Measurements from ENCODE around the gene EGFLAM.
A peak's percentile ranks its signal among the peaks of the same experiment; 100 is the strongest.

The EGFLAM gene

DNA sequence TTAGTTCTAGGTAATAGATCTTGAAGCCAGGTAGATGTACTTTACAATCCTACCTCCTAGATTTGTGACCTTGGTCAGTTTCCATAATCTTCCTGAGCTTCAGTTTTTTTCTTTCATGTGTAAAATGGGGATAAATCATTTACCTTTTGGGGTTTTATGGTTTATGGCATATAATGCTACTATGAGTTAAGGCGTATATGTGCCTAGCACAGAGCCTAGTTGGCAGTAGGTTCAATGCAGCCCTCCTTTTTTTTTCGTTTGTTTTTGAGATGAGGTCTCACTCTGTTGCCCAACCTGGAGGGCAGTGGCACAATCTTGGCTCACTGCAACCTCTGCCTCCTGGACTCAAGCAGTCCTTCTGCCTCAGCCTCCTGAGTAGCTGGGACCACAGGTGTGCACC, 28.8 kb downstream of the EGFLAM start:
- Histone ChIP-seq H3K4me3 (ENCODE audit: low read depth, low read length) (no peak overlapping the region), H3K36me3 (no peaks in the 10 kb centered on the region), H3K27me3 (no peaks in the 10 kb centered on the region), H3K4me1 (peaks cover 11% of the 10 kb centered on the region), H3K9me3 (no peaks in the 10 kb centered on the region)
- no peak for TF ChIP-seq CTCF (IDR thresholded peaks at IDR 0.05; ENCODE audit: low read depth, low read length)
- DNase-seq = no peak

GRCh38 chr5:38289457-38289856, 31.1 kb downstream of the EGFLAM start:
- Histone ChIP-seq H3K36me3 (no peaks in the 10 kb centered on the region), H3K27me3 (no peaks in the 10 kb centered on the region), H3K4me3 (ENCODE audit: low read depth, low read length) (no peak overlapping the region), H3K9me3 (no peaks in the 10 kb centered on the region), H3K4me1 (peaks cover 15% of the 10 kb centered on the region)
- DNase-seq = no peak
- no peak for TF ChIP-seq CTCF (IDR thresholded peaks at IDR 0.05; ENCODE audit: low read depth, low read length)

- H3K36me3 ChIP-seq = no peaks in the 10 kb centered on the region
- no peaks in the 10 kb centered on the region for H3K9me3 ChIP-seq
- no peaks in the 10 kb centered on the region for H3K27me3 ChIP-seq
- no peak overlapping the region for H3K4me3 ChIP-seq (ENCODE audit: low read depth, low read length)
- TF ChIP-seq CTCF (IDR thresholded peaks at IDR 0.05; ENCODE audit: low read depth, low read length) = no peak
- peaks cover 15% of the 10 kb centered on the region for H3K4me1 ChIP-seq
- no peak for DNase-seq
These were observed 31.8 kb downstream of the EGFLAM start for GRCh38 chr5:38290028-38290653.

GRCh38 chr5:38291355-38291754, 33.0 kb downstream of the EGFLAM start:
- TF ChIP-seq CTCF (IDR thresholded peaks at IDR 0.05; ENCODE audit: low read depth, low read length) = no peak
- no peaks in the 10 kb centered on the region for H3K9me3 ChIP-seq
- no peaks in the 10 kb centered on the region for H3K36me3 ChIP-seq
- DNase-seq = no peak
- no peaks in the 10 kb centered on the region for H3K27me3 ChIP-seq
- no peak overlapping the region for H3K4me3 ChIP-seq (ENCODE audit: low read depth, low read length)
- peaks cover 15% of the 10 kb centered on the region for H3K4me1 ChIP-seq

DNA sequence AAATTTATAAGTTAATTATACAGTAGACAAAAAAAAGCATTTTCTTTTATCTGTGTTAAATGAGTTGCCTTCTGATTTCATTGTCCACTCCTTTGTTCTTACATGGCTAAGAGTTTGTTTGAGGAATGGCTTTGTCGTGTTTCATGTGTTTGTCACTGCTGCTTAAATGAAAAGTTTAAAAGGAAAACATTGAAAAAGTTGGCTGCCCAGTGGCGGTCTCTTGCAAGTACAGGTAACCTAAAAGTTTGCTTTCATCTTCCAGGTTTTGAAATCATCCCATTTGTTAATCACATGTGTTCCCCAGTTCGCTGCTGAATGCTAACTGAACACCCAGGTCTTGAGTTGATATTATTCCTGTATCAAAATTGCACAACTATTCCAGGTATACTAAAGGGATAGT, 33.9 kb downstream of the EGFLAM start:
- peak; percentile 17; the same call in 1 of the 2 replicates for TF ChIP-seq CTCF (IDR thresholded peaks at IDR 0.05; ENCODE audit: low read depth, low read length)
- Histone ChIP-seq H3K9me3 (no peaks in the 10 kb centered on the region), H3K27me3 (no peaks in the 10 kb centered on the region), H3K4me3 (ENCODE audit: low read depth, low read length) (no peak overlapping the region), H3K4me1 (peaks cover 15% of the 10 kb centered on the region), H3K36me3 (no peaks in the 10 kb centered on the region)
- no peak for DNase-seq

GRCh38 chr5:38295751-38296150, 37.4 kb downstream of the EGFLAM start:
- no peak for TF ChIP-seq CTCF (IDR thresholded peaks at IDR 0.05; ENCODE audit: low read depth, low read length)
- DNase-seq = no peak
- no peaks in the 10 kb centered on the region for H3K36me3 ChIP-seq
- no peaks in the 10 kb centered on the region for H3K27me3 ChIP-seq
- H3K4me1 ChIP-seq = peaks cover 24% of the 10 kb centered on the region
- H3K4me3 ChIP-seq (ENCODE audit: low read depth, low read length) = no peak overlapping the region
- H3K9me3 ChIP-seq = no peaks in the 10 kb centered on the region
